Gastroesophageal sphincter (tissue), 4 donors: Measurements from ENCODE around the gene CDC42BPB. TPM values are rescaled to one million over a fixed set of nuclear protein-coding genes. Genes with fewer than 3 reads are reported as not detected.

ENCODE experiments used
- ATAC-seq: fragments of 150-250 bp; one replicate; pipeline ENCODE4 v1.9.1; 2016; ENCODE audit warnings: mild to moderate bottlenecking, moderate library complexity
- H3K27ac ChIP-seq, 4 donors: fragments of 200-600 bp; sonication (generic) in 3 of 4; 1 replicate in 3 of 4; 2 replicates in 1 of 4; pipeline ENCODE4 v1.5.1; 2016 to 2019
- H3K27me3 ChIP-seq: fragments of 200-600 bp; sonication (generic); one replicate; pipeline ENCODE4 v1.5.1; 2019
- H3K36me3 ChIP-seq, 2 donors: fragments of 200-600 bp; sonication (generic); one replicate each; pipeline ENCODE4 v1.5.1; 2019; ENCODE audit warnings: control low read depth in 1 of 2
- H3K4me1 ChIP-seq, 3 donors: fragments of 200-600 bp; sonication (generic); 1 replicate in 2 of 3; 2 replicates in 1 of 3; pipeline ENCODE4 v1.5.1; 2016 to 2019; ENCODE audit warnings: control low read depth in 2 of 3
- H3K4me3 ChIP-seq, 2 donors: fragments of 200-600 bp; sonication (generic); one replicate each; pipeline ENCODE4 v1.5.1; 2019; ENCODE audit warnings: mild to moderate bottlenecking in 1 of 2, moderate library complexity in 1 of 2
- H3K9me3 ChIP-seq, 3 donors: fragments of 200-600 bp; sonication (generic); one replicate each; pipeline ENCODE4 v1.5.1; 2017 to 2019; ENCODE audit warnings: control low read depth in 2 of 3
- EP300 ChIP-seq: sonication (generic); formaldehyde crosslinking; IDR thresholded peaks from one replicate; pipeline ENCODE4 v1.6.1; 2017; ENCODE audit warnings: antibody characterized with exemption, mild to moderate bottlenecking
- POLR2A ChIP-seq, 2 donors: fragments of 450-650 bp; IDR thresholded peaks; one replicate each; pipeline ENCODE4 v1.6.1; 2017; ENCODE audit warnings: antibody characterized with exemption in 2 of 2, mild to moderate bottlenecking in 2 of 2, moderate library complexity in 1 of 2
- POLR2AphosphoS5 ChIP-seq: sonication (generic); formaldehyde crosslinking; IDR thresholded peaks from one replicate; pipeline ENCODE4 v1.6.1; 2017; ENCODE audit warnings: antibody characterized with exemption
- WGBS, 2 donors: methylation state at CpG; one replicate each; pipeline ENCODE4 v1.1.5; 2018; ENCODE audit warnings: low coverage in 1 of 2; 5-methylcytosine and 5-hydroxymethylcytosine counted together
- total RNA-seq, 4 donors: library from RNA; depleted of rRNA; stranded (reverse); fragments of >200 nt; gene quantifications; one replicate each; pipeline ENCODE4 v1.1.0, GENCODE V29; 2016
- TF ChIP-seq, protein P1 (sequence below), 4 experiments: fragments of 200-600 bp in 2 of 4; fragments of 450-650 bp in 2 of 4; sonication (generic) in 1 of 4; IDR thresholded peaks; one replicate each; pipeline ENCODE4 v1.5.1; 2017 to 2019; ENCODE audit warnings: antibody characterized with exemption in 4 of 4, mild to moderate bottlenecking in 2 of 4, moderate library complexity in 2 of 4

CDC42BPB gene
- total RNA-seq, 4 donors from 2014 or later: 86.7 to 151 (median 97.3) TPM

- ATAC-seq: no peak
- H3K4me3 ChIP-seq: no peak overlapping the region
- peak overlapping the region in 2 of 4 donors; percentile 48 to 57 for H3K27ac ChIP-seq
- no peaks in the 10 kb centered on the region for H3K9me3 ChIP-seq
- H3K4me1 ChIP-seq: peaks cover 0 to 66% (median 13%) of the 10 kb centered on the region in 3 donors
- H3K36me3 ChIP-seq: no peaks in the 10 kb centered on the region
- TF ChIP-seq, protein P1, sequence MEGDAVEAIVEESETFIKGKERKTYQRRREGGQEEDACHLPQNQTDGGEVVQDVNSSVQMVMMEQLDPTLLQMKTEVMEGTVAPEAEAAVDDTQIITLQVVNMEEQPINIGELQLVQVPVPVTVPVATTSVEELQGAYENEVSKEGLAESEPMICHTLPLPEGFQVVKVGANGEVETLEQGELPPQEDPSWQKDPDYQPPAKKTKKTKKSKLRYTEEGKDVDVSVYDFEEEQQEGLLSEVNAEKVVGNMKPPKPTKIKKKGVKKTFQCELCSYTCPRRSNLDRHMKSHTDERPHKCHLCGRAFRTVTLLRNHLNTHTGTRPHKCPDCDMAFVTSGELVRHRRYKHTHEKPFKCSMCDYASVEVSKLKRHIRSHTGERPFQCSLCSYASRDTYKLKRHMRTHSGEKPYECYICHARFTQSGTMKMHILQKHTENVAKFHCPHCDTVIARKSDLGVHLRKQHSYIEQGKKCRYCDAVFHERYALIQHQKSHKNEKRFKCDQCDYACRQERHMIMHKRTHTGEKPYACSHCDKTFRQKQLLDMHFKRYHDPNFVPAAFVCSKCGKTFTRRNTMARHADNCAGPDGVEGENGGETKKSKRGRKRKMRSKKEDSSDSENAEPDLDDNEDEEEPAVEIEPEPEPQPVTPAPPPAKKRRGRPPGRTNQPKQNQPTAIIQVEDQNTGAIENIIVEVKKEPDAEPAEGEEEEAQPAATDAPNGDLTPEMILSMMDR (IDR thresholded peaks at IDR 0.05): no peak
- TF ChIP-seq POLR2A (IDR thresholded peaks at IDR 0.05) (no peak), POLR2AphosphoS5 (no peak), EP300 (no peak)
- 33 to 68% methylated on average over 6 of the region's 6 CpGs for WGBS, 2 donors
- no peaks in the 10 kb centered on the region for H3K27me3 ChIP-seq
These were observed 25.8 kb downstream of the CDC42BPB start for GRCh38 chr14:103031566-103031911.

GRCh38 chr14:103030741-103031565, 26.4 kb downstream of the CDC42BPB start:
- peaks cover 0 to 66% (median 13%) of the 10 kb centered on the region in 3 donors for H3K4me1 ChIP-seq
- peak overlapping the region in 2 of 4 donors; percentile 48 to 57 for H3K27ac ChIP-seq
- no peak for TF ChIP-seq POLR2AphosphoS5
- TF ChIP-seq EP300: no peak
- TF ChIP-seq, protein P1 (IDR thresholded peaks at IDR 0.05): no peak
- no peaks in the 10 kb centered on the region for H3K9me3 ChIP-seq
- 62% methylated on average over 8 to 13 of the region's 13 CpGs for WGBS, 2 donors
- H3K36me3 ChIP-seq: no peaks in the 10 kb centered on the region
- ATAC-seq: no peak
- no peaks in the 10 kb centered on the region for H3K27me3 ChIP-seq
- H3K4me3 ChIP-seq: no peak overlapping the region

DNA sequence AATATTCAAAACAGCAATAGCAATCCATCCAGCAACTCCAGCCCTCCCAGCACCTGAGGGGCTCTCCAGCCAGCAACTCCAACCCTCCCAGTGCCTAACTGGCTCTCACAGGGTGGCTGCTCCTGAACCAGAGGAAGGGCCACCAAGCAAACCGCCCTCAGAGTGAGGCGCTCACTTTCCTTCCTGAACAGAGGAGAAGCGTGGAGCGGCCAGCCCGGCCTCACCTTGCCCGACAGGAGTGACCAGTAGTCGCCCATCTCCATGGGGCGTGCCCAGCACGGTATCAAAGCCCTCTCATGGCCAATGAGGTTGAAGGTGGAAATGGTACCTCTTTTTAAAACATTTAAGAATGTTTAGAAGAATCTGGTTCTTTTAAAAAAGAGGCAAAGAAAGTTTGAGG, 27.4 kb downstream of the CDC42BPB start:
- peaks cover 0 to 66% (median 13%) of the 10 kb centered on the region in 3 donors for H3K4me1 ChIP-seq
- 100% methylated on average over 1 of the region's 9 CpGs; no CpG with 5 or more reads in 1 of the 2 donors for WGBS, 2 donors
- no peaks in the 10 kb centered on the region for H3K36me3 ChIP-seq
- TF ChIP-seq POLR2AphosphoS5: no peak
- TF ChIP-seq, protein P1 (IDR thresholded peaks at IDR 0.05): no peak
- no peak for TF ChIP-seq EP300
- no peak for TF ChIP-seq POLR2A (IDR thresholded peaks at IDR 0.05)
- H3K9me3 ChIP-seq: no peaks in the 10 kb centered on the region
- H3K4me3 ChIP-seq: no peak overlapping the region
- no peak overlapping the region for H3K27ac ChIP-seq
- no peaks in the 10 kb centered on the region for H3K27me3 ChIP-seq
- ATAC-seq: no peak

DNA sequence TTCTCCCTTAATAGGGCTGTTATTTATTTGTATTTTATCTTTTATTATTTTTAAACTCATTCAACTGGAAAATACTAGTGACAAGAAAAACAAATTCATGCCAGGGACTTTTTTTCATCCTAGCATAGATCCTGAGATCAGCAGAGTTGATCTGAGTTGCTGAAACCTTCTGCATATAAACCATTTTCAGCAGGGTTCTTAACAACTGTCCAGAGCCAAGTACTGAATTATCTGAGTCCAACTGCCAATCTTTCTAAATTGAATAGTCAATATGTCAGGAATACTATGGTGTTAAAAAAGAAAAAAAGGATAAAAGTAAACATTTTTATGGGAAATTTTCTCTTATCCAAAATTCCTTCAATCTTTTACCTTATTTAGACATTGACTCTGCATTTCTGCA, 28.6 kb downstream of the CDC42BPB start:
- no peaks in the 10 kb centered on the region for H3K27me3 ChIP-seq
- no peaks in the 10 kb centered on the region for H3K36me3 ChIP-seq
- H3K9me3 ChIP-seq: no peaks in the 10 kb centered on the region
- no peak overlapping the region for H3K4me3 ChIP-seq
- H3K27ac ChIP-seq: peak overlapping the region in 1 of 4 donors; percentile 27
- TF ChIP-seq, protein P1 (IDR thresholded peaks at IDR 0.05): no peak
- TF ChIP-seq EP300: no peak
- TF ChIP-seq POLR2AphosphoS5: no peak
- no peak for TF ChIP-seq POLR2A (IDR thresholded peaks at IDR 0.05)
- H3K4me1 ChIP-seq: peaks cover 0 to 69% (median 19%) of the 10 kb centered on the region in 3 donors
- no peak for ATAC-seq

- 67 to 100% methylated on average over 1 to 11 of the region's 11 CpGs for WGBS, 2 donors
- Histone ChIP-seq H3K4me1 (peaks cover 0 to 72% (median 21%) of the 10 kb centered on the region in 3 donors), H3K27ac (peak overlapping the region in 1 of 4 donors; percentile 27), H3K36me3 (no peaks in the 10 kb centered on the region), H3K4me3 (no peak overlapping the region), H3K27me3 (no peaks in the 10 kb centered on the region), H3K9me3 (no peaks in the 10 kb centered on the region)
- ATAC-seq: peak; percentile 10
- TF ChIP-seq, protein P1 (IDR thresholded peaks at IDR 0.05): no peak
- TF ChIP-seq EP300 (no peak), POLR2AphosphoS5 (no peak), POLR2A (IDR thresholded peaks at IDR 0.05) (no peak)
These were observed 29.1 kb downstream of the CDC42BPB start for GRCh38 chr14:103028161-103028767.
